ENCODE data around the gene ABHD16A. TPM values are rescaled to one million over a fixed set of nuclear protein-coding genes. Genes with fewer than 3 reads are reported as not detected.

The ABHD16A gene
- total and polyA plus RNA-seq, 10 of the 15 experiments (the other 5 are each of a cell fraction or from before 2014, with no cell fraction given): 7.5 to 43.0 (median 32.9) TPM

DNA sequence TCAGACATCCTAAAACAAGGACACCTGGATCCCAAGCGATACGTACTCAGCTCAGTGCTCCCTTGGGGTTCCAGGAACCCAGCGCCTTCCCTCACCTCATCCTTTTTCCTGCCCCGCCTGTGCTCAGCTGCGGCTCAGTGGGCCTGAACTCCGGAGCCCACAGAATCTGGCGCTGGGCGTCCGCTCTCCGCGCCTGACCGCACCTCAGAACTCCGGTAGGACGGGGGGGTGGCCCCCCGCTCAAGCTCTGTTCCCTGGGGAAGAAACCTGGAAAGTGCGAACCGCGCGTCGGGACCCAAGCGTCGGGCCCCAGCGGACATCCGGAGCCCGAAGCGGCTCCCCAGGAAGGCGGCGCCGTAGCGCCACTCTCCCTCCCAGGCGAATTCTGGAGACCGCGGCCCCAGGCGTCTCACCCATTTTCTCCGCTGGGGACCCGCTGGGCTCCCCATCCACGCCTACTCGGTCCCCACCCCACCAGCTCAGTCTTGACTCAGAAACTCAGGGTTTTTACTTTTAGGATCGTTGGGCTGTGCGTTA is 21.9 kb downstream of the ABHD16A start:
- CTCF ChIA-PET: interaction anchor here (0.6 to 2.7 kb wide), 25 partner anchors 9 to 242 kb away, joined by 3 to 16 read pairs (median 3); partner anchors contain the start of genes HSPA1A, HSPA1L and LY6G5B
- no peaks in the 10 kb centered on the region for H3K79me2 ChIP-seq (ENCODE audit: control insufficient read depth, insufficient read depth, low read length)
- intact Hi-C loops (cut with micrococcal nuclease; ENCODE audit: unreplicated experiment) (loop anchor here (5.0 kb wide), 1 partner anchor 51 kb away; no protein-coding TSS in a partner anchor), in situ Hi-C loops (cut with MboI) (no loop called here)
- H3K4me2 ChIP-seq (ENCODE audit: control insufficient read depth, insufficient read depth): peak overlapping the region; percentile 87
- H2AFZ ChIP-seq (ENCODE audit: control insufficient read depth, low read depth, low read length): peak overlapping the region; percentile 64
- no peaks in the 10 kb centered on the region for H3K36me3 ChIP-seq (ENCODE audit: control insufficient read depth in 2 of 2, insufficient read depth in 2 of 2, low read length in 1 of 2)
- RAD21 ChIA-PET (ENCODE audit: unreplicated experiment): interaction anchor here (0.9 to 2.5 kb wide), 8 partner anchors 32 to 242 kb away, joined by 3 to 30 read pairs (median 4); partner anchors contain the start of genes ATP6V1G2, DDAH2 and NEU1
- WGBS (ENCODE audit: insufficient coverage, insufficient replicate concordance, low lambda C conversion rate, missing lambda C conversion rate): 2% methylated on average over 40 of the region's 40 CpGs
- peak overlapping the region; percentile 71 for H3K4me3 ChIP-seq
- H3K9me3 ChIP-seq (replicated peaks; ENCODE audit: control insufficient read depth, insufficient read depth, low read length): no peaks in the 10 kb centered on the region
- no peaks in the 10 kb centered on the region for H4K20me1 ChIP-seq (ENCODE audit: control insufficient read depth, insufficient read depth)
- TSS peak; percentile 48 for BruUV-seq (replicated peaks)
- peaks cover 6% of the 10 kb centered on the region for H3K4me1 ChIP-seq (ENCODE audit: control insufficient read depth, insufficient read depth, low read length)
- FAIRE-seq (no peak), ATAC-seq (peak; percentile 81), DNase-seq (ENCODE audit: low read depth, low spot score) (no peak)
- H3K27me3 ChIP-seq (replicated peaks in 1 of 2; ENCODE audit: control insufficient read depth in 2 of 2, insufficient read depth in 2 of 2, low read length in 1 of 2): no peaks in the 10 kb centered on the region
- POLR2A ChIA-PET: interaction anchor here (0.6 to 0.7 kb wide), 4 partner anchors 57 to 146 kb away, joined by 3 to 7 read pairs (median 4); partner anchors contain the start of gene HSPA1B
- H3K9ac ChIP-seq (ENCODE audit: control insufficient read depth, insufficient read depth, low read length): peak overlapping the region; percentile 41; the same call in 1 of the 2 replicates
- SMC1A ChIA-PET (ENCODE audit: uncharacterized antibody, unreplicated experiment): interaction anchor here (0.7 to 2.5 kb wide), 8 partner anchors 50 to 242 kb away, joined by 3 to 12 read pairs (median 4); partner anchors contain the start of gene MSH5
- peak overlapping the region; percentile 15; the same call in 1 of the 2 replicates for H3K27ac ChIP-seq (ENCODE audit: control insufficient read depth, insufficient read depth)
- TF ChIP-seq, protein P1, sequence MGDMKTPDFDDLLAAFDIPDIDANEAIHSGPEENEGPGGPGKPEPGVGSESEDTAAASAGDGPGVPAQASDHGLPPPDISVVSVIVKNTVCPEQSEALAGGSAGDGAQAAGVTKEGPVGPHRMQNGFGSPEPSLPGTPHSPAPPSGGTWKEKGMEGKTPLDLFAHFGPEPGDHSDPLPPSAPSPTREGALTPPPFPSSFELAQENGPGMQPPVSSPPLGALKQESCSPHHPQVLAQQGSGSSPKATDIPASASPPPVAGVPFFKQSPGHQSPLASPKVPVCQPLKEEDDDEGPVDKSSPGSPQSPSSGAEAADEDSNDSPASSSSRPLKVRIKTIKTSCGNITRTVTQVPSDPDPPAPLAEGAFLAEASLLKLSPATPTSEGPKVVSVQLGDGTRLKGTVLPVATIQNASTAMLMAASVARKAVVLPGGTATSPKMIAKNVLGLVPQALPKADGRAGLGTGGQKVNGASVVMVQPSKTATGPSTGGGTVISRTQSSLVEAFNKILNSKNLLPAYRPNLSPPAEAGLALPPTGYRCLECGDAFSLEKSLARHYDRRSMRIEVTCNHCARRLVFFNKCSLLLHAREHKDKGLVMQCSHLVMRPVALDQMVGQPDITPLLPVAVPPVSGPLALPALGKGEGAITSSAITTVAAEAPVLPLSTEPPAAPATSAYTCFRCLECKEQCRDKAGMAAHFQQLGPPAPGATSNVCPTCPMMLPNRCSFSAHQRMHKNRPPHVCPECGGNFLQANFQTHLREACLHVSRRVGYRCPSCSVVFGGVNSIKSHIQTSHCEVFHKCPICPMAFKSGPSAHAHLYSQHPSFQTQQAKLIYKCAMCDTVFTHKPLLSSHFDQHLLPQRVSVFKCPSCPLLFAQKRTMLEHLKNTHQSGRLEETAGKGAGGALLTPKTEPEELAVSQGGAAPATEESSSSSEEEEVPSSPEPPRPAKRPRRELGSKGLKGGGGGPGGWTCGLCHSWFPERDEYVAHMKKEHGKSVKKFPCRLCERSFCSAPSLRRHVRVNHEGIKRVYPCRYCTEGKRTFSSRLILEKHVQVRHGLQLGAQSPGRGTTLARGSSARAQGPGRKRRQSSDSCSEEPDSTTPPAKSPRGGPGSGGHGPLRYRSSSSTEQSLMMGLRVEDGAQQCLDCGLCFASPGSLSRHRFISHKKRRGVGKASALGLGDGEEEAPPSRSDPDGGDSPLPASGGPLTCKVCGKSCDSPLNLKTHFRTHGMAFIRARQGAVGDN (IDR thresholded peaks at IDR 0.05): 0 out of 2 replicates have a peak, but pooled peaks have one; percentile 49
- TF ChIP-seq IKZF1 (conservative IDR thresholded peaks at IDR 0.05) (peak; percentile 89), ZNF24 (IDR thresholded peaks at IDR 0.05) (0 out of 2 replicates have a peak, but pooled peaks have one; percentile 8), DPF2 (IDR thresholded peaks at IDR 0.05) (0 out of 2 replicates have a peak, but pooled peaks have one; percentile 36), ELK1 (IDR thresholded peaks at IDR 0.05; ENCODE audit: low read depth, low read length) (no peak), POLR2A (IDR thresholded peaks at IDR 0.05; ENCODE audit: low read depth, low read length) (no peak), POU2F2 (IDR thresholded peaks at IDR 0.05; ENCODE audit: borderline replicate concordance, low read depth, low read length) (no peak), SRF (IDR thresholded peaks at IDR 0.05; ENCODE audit: low read depth in 2 of 2, low read length in 2 of 2) (no peak), ASH2L (IDR thresholded peaks at IDR 0.05; ENCODE audit: borderline replicate concordance, low read depth) (no peak), NKRF (conservative IDR thresholded peaks at IDR 0.05) (0 out of 2 replicates have a peak, but pooled peaks have one; percentile 42), IKZF2 (IDR thresholded peaks at IDR 0.05) (peak; percentile 49 to 62), EED (IDR thresholded peaks at IDR 0.05; ENCODE audit: low read depth) (peak; percentile 43; the same call in 1 of the 2 replicates), BACH1 (IDR thresholded peaks at IDR 0.05; ENCODE audit: borderline replicate concordance) (no peak)
- TF ChIP-seq, protein P2, sequence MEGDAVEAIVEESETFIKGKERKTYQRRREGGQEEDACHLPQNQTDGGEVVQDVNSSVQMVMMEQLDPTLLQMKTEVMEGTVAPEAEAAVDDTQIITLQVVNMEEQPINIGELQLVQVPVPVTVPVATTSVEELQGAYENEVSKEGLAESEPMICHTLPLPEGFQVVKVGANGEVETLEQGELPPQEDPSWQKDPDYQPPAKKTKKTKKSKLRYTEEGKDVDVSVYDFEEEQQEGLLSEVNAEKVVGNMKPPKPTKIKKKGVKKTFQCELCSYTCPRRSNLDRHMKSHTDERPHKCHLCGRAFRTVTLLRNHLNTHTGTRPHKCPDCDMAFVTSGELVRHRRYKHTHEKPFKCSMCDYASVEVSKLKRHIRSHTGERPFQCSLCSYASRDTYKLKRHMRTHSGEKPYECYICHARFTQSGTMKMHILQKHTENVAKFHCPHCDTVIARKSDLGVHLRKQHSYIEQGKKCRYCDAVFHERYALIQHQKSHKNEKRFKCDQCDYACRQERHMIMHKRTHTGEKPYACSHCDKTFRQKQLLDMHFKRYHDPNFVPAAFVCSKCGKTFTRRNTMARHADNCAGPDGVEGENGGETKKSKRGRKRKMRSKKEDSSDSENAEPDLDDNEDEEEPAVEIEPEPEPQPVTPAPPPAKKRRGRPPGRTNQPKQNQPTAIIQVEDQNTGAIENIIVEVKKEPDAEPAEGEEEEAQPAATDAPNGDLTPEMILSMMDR (IDR thresholded peaks at IDR 0.05 in 2 of 3, conservative IDR thresholded peaks at IDR 0.05 in 1 of 3; ENCODE audit: control insufficient read depth in 2 of 3, extremely low read depth in 1 of 3, insufficient read depth in 1 of 3, low read depth in 3 of 3, low read length in 3 of 3): peak in 1 of 3 experiments; percentile 32; a peak in 3 of 6 replicates
